ENCODE measurements around the gene LSM4.

The LSM4 gene

DNA sequence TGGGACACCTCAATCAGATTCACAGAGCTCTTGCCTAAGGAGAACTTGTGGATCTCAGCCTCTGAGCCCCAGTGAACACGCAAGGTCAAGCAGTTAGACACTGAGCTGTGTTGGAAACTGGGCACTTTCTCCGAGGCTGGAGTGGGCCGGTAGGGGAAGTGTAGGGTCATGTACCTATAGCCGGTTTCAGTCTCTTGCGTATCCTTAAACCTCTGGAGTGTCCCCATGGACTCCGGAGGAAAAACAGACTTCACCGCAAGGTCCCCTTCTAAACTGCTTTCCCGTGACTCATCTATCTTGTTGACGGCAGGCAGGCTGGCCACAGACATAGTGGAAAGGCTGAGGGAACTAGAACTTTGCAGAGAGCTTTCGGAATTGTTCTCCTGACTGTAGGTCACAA is 60.0 kb downstream of the LSM4 start:
- Mint-ChIP-seq H3K27ac (no peak overlapping the region), H3K4me3 (no peak overlapping the region), H3K27me3 (ENCODE audit: low read depth) (no peaks in the 10 kb centered on the region), H3K4me1 (ENCODE audit: low read depth) (no peaks in the 10 kb centered on the region), H3K9me3 (no peaks in the 10 kb centered on the region), H3K36me3 (ENCODE audit: low read depth) (peaks cover 11% of the 10 kb centered on the region)
- DNase-seq (ENCODE audit: low spot score), result no peak

DNA sequence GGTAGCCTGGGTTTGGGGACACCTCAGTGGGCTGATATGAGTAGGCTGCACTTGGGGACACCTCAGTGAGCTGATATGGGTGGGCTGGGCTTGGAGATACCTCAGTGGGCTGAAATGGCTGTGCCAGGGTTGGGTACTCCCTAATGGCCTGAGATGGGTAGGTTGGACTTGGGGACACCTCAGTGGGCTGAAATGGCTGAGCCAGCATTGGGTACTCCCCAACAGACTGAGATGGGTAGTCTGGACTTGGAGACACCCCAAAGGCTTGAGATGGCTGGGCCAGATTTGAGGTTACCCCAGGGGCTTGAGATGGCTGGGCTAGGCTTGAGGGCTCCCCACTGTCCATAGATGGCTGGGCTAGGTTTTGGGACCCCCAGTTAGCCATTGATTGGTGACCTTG is 60.7 kb downstream of the LSM4 start:
- Mint-ChIP-seq H3K4me3 (no peak overlapping the region), H3K36me3 (ENCODE audit: low read depth) (peaks cover 11% of the 10 kb centered on the region), H3K9me3 (no peaks in the 10 kb centered on the region), H3K4me1 (ENCODE audit: low read depth) (no peaks in the 10 kb centered on the region), H3K27ac (no peak overlapping the region), H3K27me3 (ENCODE audit: low read depth) (no peaks in the 10 kb centered on the region)
- no peak for DNase-seq (ENCODE audit: low spot score)

DNA sequence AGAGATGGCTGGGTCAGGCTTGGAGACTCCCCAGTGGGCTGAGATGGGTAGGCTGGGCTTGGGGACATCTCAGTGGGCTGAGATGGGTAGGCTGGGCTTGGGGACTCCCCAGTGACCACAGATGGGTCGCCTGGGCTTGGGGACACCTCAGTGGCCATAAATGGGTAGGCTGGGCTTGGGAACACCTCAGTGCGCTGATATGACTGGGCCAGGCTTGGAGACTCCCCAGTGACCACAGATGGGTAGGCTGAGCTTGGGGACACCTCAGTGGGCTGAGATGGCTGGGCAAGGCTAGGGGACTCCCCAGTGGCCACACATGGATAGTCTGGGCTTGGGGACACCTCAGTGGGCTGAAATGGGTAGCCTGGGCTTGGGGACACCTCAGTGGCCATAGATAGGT is 61.4 kb downstream of the LSM4 start:
- Mint-ChIP-seq H3K4me1 (ENCODE audit: low read depth) (no peaks in the 10 kb centered on the region), H3K36me3 (ENCODE audit: low read depth) (peaks cover 7% of the 10 kb centered on the region), H3K9me3 (no peaks in the 10 kb centered on the region), H3K27ac (no peak overlapping the region), H3K27me3 (ENCODE audit: low read depth) (no peaks in the 10 kb centered on the region), H3K4me3 (no peak overlapping the region)
- DNase-seq (ENCODE audit: low spot score), result no peak

DNA sequence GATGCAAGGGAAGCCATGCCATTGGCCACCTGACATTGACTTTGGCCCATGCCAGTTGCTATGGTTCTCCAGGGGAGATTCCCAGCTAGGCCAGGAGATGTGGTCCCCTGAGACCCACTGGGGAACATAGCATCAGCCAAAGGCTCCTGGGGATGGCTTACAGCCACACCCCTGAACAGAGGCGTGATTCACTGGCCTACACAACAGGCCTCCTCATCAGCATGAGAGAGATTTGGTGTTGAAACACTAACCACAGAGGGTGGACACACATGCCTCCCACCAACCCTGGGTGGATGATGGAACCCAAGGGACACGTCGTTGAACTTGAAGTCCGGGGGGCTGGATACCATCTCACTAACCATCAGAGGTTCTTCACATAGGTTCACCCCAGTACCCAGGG is 63.0 kb downstream of the LSM4 start:
- Mint-ChIP-seq H3K9me3 (no peaks in the 10 kb centered on the region), H3K27ac (no peak overlapping the region), H3K4me1 (ENCODE audit: low read depth) (no peaks in the 10 kb centered on the region), H3K36me3 (ENCODE audit: low read depth) (no peaks in the 10 kb centered on the region), H3K4me3 (no peak overlapping the region), H3K27me3 (ENCODE audit: low read depth) (peaks cover 4% of the 10 kb centered on the region)
- no peak for DNase-seq (ENCODE audit: low spot score)

DNA sequence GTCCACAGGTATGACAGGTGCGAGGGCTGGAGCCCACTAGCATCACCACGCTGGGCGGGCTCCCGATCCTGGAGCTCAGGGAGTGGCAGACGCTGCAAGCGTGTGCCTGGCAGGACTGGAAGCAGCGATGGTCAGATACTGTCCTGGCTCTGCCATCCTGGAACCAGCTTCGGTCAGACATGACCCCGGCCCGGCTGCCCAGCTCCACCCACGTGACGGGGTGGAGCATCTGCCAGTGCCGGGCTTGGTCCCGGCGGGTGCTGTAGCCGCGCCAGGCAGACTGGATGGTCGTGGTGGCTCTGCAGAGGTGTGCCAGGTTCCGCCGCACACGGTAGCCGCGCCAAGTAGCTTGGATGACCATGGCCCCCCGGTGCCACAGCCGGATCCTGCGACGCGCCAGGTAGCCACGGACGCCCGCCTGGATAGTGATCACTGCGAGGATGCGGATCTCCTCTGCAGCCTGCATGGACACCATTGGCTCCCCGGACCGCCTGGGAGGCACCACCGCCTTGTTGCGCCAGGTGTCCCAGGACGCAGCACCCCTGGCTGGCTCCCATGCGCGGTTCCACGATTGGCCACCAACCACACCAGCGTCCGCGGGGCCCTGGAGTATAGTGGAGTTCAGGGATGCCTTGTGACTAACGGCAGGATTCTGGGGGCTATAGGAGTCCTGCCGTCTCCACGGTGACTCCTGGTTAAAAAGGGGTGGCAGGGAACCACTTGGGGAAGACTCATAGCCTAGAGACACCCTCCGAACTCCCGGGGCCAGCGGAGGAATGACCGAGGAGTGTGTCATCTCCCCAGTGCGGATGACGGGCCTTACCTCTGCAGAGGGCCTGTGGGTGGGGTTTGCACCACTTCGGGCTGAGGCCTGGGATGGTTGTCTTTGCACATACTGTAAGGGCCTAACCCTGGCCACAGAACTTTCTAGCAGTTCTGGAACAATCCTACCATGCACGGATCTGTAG is 65.1 kb downstream of the LSM4 start:
- Mint-ChIP-seq H3K9me3 (no peaks in the 10 kb centered on the region), H3K4me3 (no peak overlapping the region), H3K27ac (no peak overlapping the region), H3K36me3 (ENCODE audit: low read depth) (no peaks in the 10 kb centered on the region), H3K4me1 (ENCODE audit: low read depth) (peaks cover 2% of the 10 kb centered on the region), H3K27me3 (ENCODE audit: low read depth) (peaks cover 7% of the 10 kb centered on the region)
- no peak for DNase-seq (ENCODE audit: low spot score)
